ENCODE measurements around the gene KRT85. TPM values are rescaled to one million over a fixed set of nuclear protein-coding genes. Genes with fewer than 3 reads are reported as not detected.

The KRT85 gene
- total RNA-seq, 1 donor from 2014 or later: not detected

DNA sequence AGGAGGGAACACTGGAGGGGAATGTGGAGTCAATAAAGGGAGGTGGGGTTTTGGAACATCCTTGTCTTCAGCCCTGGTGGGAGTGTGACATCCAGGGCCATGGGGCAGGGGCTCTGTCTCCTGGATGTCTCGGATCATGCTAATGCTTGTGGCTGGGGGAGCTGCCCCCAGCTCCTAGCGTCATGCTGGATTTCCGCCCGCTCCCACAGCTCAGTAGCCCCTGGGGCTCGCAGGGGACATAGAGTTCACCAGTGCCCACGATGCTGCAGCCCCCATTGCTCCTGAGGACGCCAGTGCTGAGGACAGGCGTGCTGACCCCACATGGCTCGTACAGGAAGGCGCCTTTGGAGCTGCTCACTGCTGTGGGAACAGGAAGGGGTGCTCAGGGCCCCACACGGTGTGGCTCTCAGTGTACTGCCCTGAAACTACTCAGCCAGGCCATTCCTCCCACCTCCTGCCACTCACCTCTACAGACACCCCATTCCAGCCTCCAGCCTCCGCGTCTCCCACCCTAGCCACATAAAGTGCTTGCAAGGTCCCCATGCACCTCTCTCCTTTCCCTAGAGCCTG, 27.6 kb upstream of the KRT85 start:
- H3K4me1 Mint-ChIP-seq: peaks cover 2% of the 10 kb centered on the region
- ATAC-seq (ENCODE audit: low read depth) (no peak), DNase-seq (no peak)
- H3K4me3 Mint-ChIP-seq: no peak overlapping the region
- H3K27ac Mint-ChIP-seq: no peak overlapping the region
- TF ChIP-seq, protein P1, sequence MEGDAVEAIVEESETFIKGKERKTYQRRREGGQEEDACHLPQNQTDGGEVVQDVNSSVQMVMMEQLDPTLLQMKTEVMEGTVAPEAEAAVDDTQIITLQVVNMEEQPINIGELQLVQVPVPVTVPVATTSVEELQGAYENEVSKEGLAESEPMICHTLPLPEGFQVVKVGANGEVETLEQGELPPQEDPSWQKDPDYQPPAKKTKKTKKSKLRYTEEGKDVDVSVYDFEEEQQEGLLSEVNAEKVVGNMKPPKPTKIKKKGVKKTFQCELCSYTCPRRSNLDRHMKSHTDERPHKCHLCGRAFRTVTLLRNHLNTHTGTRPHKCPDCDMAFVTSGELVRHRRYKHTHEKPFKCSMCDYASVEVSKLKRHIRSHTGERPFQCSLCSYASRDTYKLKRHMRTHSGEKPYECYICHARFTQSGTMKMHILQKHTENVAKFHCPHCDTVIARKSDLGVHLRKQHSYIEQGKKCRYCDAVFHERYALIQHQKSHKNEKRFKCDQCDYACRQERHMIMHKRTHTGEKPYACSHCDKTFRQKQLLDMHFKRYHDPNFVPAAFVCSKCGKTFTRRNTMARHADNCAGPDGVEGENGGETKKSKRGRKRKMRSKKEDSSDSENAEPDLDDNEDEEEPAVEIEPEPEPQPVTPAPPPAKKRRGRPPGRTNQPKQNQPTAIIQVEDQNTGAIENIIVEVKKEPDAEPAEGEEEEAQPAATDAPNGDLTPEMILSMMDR (IDR thresholded peaks at IDR 0.05): no peak
- H3K9me3 Mint-ChIP-seq: no peaks in the 10 kb centered on the region
- peaks cover 6% of the 10 kb centered on the region for H3K27me3 Mint-ChIP-seq
- ChIA-PET POLR2A (no interaction called here), CTCF (interaction anchor here (1.5 kb wide), 1 partner anchor 9 kb away, joined by 5 read pairs; the partner anchor contains the start of gene KRT84)
- H3K36me3 Mint-ChIP-seq (ENCODE audit: low read depth): no peaks in the 10 kb centered on the region
- intact Hi-C loops (cut with micrococcal nuclease): no loop called here

DNA sequence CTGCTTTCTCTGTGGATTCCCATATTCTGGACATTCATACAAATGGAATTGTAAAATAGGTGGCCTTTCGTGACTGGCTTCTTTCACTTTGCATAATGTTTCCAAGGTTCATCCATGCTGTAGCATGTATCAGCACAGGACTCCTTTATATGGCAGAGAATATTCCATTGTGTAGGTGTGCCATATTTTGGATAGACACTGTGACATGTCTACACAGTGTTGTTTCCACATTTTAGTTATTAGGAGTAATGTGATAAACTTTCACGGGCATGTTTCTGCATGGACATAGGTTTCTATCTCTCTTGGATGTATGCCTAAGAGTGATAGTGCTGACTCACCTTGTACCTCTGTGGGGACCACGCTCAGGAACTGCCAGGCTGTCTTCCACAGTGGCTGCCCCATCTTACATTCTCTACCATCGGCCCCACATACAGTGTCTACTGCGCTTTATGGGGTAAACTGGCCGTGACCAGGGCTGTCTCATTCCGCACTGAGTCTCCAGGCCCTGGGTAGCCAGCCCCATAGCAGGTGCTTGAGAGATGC, 25.3 kb upstream of the KRT85 start:
- ChIA-PET CTCF (no interaction called here), POLR2A (no interaction called here)
- Mint-ChIP-seq H3K36me3 (ENCODE audit: low read depth) (no peaks in the 10 kb centered on the region), H3K4me1 (peaks cover 2% of the 10 kb centered on the region), H3K27ac (no peak overlapping the region), H3K9me3 (no peaks in the 10 kb centered on the region), H3K27me3 (peaks cover 13% of the 10 kb centered on the region), H3K4me3 (no peak overlapping the region)
- DNase-seq (no peak), ATAC-seq (ENCODE audit: low read depth) (no peak)
- TF ChIP-seq, protein P1 (IDR thresholded peaks at IDR 0.05): no peak
- intact Hi-C loops (cut with micrococcal nuclease): no loop called here

GRCh38 chr12:52391618-52392002, 24.3 kb upstream of the KRT85 start:
- POLR2A ChIA-PET: no interaction called here
- CTCF ChIA-PET: interaction anchor here (0.6 kb wide), 1 partner anchor 19 kb away, joined by 3 read pairs; no protein-coding TSS in a partner anchor
- intact Hi-C loops (cut with micrococcal nuclease): no loop called here
- DNase-seq (no peak), ATAC-seq (ENCODE audit: low read depth) (no peak)
- Mint-ChIP-seq H3K27me3 (peaks cover 13% of the 10 kb centered on the region), H3K4me3 (no peak overlapping the region), H3K36me3 (ENCODE audit: low read depth) (no peaks in the 10 kb centered on the region), H3K27ac (no peak overlapping the region), H3K4me1 (peaks cover 2% of the 10 kb centered on the region), H3K9me3 (no peaks in the 10 kb centered on the region)
- TF ChIP-seq, protein P1 (IDR thresholded peaks at IDR 0.05): no peak

DNA sequence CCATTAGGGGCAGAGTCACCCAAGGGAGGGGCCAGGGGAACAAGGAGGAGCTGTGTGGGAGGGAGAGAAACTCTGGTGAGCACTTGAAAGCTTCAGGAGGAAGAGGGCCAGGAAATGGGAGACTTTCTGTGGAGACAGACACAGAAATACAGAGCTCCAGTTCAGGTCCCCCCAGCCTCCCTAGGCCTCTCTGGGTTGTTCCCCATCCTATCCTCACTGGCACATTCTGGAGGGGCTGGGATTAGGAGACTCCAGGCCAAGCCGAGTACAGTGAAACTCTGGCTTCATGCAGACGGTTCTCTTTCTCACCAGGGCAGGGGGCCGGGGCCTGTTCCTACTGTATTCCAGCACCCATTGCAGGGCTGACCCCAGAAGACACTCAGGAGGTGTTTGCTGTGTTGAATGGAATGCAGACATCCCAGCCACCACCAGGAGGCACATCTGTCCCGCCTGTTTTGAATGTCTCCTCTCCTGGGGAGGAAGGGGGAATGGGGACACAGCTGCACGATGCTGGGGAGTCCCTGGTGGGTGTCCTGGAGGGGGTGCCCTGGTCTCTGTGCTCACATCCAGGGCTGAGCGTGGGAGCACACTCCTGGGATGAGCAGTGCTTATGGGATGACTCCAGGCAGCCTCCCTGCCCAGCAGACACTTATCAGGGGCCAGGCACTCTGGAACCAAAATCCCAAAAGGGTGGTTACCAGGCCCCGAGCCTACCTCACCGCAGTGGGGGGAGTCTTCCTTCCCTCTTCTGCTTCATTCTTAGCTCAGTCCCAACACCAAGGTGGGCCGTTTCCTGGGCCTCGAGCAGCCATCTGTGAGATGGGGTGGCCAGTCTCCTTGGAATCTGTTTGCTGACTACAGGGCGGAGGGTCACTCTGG, 23.7 kb upstream of the KRT85 start:
- ATAC-seq (ENCODE audit: low read depth) (no peak), DNase-seq (no peak)
- Mint-ChIP-seq H3K4me1 (peaks cover 2% of the 10 kb centered on the region), H3K4me3 (no peak overlapping the region), H3K27ac (no peak overlapping the region), H3K36me3 (ENCODE audit: low read depth) (no peaks in the 10 kb centered on the region), H3K27me3 (peaks cover 13% of the 10 kb centered on the region), H3K9me3 (no peaks in the 10 kb centered on the region)
- ChIA-PET CTCF (interaction anchor here (0.6 kb wide), 1 partner anchor 18 kb away, joined by 3 read pairs; no protein-coding TSS in a partner anchor), POLR2A (no interaction called here)
- TF ChIP-seq, protein P1 (IDR thresholded peaks at IDR 0.05): no peak
- intact Hi-C loops (cut with micrococcal nuclease): no loop called here

Data from activated B cell treated with CpG ODN at 0.5 μM for 24 hours (primary cell).